ENCODE measurements around the gene FOXA2. TPM values are rescaled to one million over a fixed set of nuclear protein-coding genes. Genes with fewer than 3 reads are reported as not detected.

FOXA2 gene
- total RNA-seq, 2 donors from 2014 or later = 15.4 to 37.0 TPM

DNA sequence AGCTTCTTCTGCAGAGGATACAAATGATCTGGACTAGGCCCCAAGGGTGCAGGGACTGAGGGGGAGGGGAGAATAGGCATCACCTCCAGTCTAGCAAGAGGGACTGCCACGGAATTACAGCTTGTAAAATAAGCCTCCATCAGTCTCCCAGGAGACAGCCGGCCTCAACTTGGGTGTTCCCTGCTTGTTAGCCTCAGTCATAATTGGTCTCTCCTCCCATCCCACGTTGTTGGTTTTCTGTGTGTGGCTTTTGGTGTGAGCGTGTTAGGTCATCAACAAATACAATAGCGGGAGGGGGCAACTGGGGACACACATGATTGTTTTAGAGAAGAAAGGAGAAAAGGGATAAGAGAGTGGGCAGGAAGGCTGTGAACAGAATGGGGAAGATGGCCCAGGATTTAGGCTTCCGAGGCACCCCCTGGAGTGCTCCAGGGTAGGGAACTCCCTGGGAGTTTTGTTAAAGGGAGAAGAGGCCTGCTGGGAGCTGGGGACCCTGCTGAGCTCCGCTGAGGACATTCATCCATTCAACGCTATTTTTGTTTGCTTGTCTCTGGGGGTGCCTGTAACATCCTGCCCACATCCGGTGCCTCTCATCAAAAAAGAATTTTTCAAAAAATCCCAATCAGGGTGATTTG lies 9.2 kb downstream of the FOXA2 start:
- intact Hi-C loops (cut with DNase I, micrococcal nuclease) = no loop called here

DNA sequence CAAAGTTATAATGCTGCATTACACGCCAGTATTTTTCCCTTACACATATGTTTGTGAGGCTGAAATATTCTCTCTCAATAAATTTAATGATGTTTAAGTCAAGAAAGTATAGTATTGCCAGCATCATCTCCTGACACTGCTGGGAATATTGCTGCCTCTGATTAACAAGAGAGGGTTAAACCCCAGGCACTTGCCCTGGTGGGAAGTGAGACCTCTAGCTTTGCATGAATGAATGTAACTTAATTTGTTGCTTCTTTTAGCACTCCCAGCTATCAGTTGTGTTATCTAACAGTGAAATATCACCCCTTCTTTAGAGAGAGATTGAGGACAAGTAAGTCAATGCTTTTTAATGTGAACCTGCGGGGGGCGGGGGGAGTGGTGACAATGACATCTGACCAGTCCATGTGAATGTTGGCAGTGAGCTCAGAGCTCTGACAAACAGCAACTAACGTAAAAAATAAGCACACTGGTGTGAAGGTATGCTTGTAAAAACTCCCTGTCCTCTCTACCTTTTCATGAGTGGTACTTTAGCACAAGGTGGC lies 9.8 kb downstream of the FOXA2 start:
- intact Hi-C loops (cut with DNase I, micrococcal nuclease) = no loop called here
- no peak for ATAC-seq
- no peak for DNase-seq

More for the DNA sequence above, 9.2 kb downstream of the FOXA2 start:
- peak; percentile 27 to 47 for DNase-seq
- peak; percentile 54 for ATAC-seq

DNA sequence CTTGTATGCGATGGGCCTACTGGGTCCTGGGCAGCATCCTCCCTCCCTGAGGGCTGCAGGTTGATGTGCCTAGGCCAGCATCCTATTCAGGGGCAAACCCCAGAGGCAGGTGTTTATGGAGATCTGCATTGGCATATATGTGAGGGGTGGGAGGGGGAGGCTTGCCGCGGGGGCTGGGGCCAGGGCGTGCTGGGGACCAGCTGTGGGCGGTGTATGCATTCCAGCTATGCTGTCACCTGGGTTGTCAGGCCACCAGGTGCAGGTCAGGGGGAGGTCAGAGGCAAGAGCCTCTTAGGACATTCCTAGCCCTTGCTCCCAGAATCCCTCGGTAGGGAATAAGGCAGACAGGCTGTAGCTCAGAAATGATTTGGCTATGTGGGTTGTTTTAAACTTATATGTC lies 11.9 kb downstream of the FOXA2 start:
- intact Hi-C loops (cut with DNase I, micrococcal nuclease) = no loop called here
- DNase-seq (no peak), ATAC-seq (no peak)

- DNase-seq = no peak
Observed at GRCh38 chr20:22572023-22572422, 12.3 kb downstream of the FOXA2 start.

GRCh38 chr20:22569353-22569752 lies 15.0 kb downstream of the FOXA2 start:
- no peak for DNase-seq
- no peak for ATAC-seq
- intact Hi-C loops (cut with DNase I, micrococcal nuclease) = no loop called here

More at GRCh38 chr20:22572023-22572422, 12.3 kb downstream of the FOXA2 start:
- intact Hi-C loops (cut with DNase I, micrococcal nuclease) = no loop called here
- no peak for ATAC-seq

- ATAC-seq (peak; percentile 79), DNase-seq (peak in 1 of 2 donors; percentile 19)
- intact Hi-C loops (cut with DNase I, micrococcal nuclease) = no loop called here
Observed at GRCh38 chr20:22568872-22569344, 15.5 kb downstream of the FOXA2 start.

- ATAC-seq (peak; percentile 66), DNase-seq (no peak)
- intact Hi-C loops (cut with DNase I, micrococcal nuclease) = no loop called here
Observed at GRCh38 chr20:22567944-22568871, 16.2 kb downstream of the FOXA2 start.

DNA sequence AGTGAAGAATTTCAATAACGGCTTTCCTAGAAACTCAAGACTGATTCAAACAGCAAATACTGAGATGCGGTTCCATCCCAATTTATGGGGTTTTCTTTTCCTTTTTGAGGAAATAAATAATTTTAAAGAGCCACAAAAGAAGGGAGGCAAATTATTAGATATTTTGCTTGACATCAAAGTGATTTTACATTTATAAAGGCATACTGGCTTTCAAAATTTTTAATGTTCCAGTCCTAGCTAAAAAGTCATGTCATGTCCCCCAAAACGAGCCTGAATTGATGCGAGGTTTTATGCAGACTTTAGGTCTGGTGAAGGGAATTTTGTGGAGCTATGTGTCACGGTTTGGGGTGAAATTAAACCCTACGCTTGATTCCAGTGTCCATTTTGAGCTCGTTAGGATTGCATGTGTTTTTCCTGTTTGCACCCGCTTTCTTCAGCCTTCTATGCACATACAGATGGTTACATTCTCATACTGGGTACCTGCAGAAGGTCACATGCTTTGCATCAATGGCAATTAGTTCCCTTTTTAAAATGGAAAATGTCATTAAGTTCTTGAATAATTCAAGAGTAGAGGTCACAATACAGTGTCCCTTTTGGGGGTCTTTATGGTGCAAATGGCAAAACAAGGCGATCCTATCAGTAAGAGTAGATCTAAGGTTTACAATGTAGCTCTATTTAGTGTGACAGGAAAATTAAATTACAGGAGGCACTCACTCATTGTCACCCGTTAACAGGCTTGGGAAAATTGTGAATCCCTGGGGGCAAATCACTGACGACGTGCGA lies 17.3 kb downstream of the FOXA2 start:
- DNase-seq (no peak), ATAC-seq (no peak)
- intact Hi-C loops (cut with DNase I, micrococcal nuclease) = no loop called here

- ATAC-seq = no peak
Observed at GRCh38 chr20:22563062-22563965, 21.1 kb downstream of the FOXA2 start.

GRCh38 chr20:22562620-22563019 lies 21.8 kb downstream of the FOXA2 start:
- intact Hi-C loops (cut with DNase I, micrococcal nuclease) = no loop called here
- ATAC-seq = no peak
- DNase-seq = no peak

More at GRCh38 chr20:22563062-22563965, 21.1 kb downstream of the FOXA2 start:
- intact Hi-C loops (cut with DNase I, micrococcal nuclease) = no loop called here
- no peak for DNase-seq

- DNase-seq (no peak), ATAC-seq (no peak)
- intact Hi-C loops (cut with DNase I, micrococcal nuclease) = no loop called here
Observed at GRCh38 chr20:22561965-22562577, 22.3 kb downstream of the FOXA2 start.

- ATAC-seq = no peak
- DNase-seq = no peak
- intact Hi-C loops (cut with DNase I, micrococcal nuclease) = no loop called here
Observed at GRCh38 chr20:22560817-22561216, 23.6 kb downstream of the FOXA2 start.

DNA sequence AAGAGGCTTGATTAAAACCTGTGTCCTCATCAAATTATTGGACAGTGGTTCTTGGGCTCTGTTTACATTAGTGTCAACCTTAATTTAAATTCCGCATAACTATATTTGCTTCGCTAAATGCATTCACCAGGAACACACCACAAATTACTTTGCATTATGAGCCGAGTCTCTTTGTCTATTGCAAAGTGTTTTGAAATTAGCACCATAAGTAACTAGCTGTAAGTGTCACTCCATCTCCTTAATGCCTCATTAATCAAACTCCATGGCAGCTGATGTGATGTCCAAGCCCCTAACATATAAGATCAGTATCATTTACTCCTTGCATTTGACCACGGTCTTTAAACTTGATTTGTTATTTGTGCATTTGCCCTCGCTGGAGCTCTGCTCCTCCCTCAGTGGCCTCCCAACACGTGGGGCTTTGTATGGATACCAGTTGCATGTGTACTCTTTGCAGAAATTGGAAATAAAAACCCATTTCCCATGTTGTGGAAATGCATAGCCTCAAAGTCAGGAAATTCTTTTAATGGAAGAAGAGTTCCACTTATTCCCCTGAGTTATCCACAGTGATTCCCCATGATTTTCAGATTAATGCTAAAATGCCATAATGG lies 24.6 kb downstream of the FOXA2 start:
- intact Hi-C loops (cut with DNase I, micrococcal nuclease) = no loop called here
- DNase-seq (no peak), ATAC-seq (no peak)

DNA sequence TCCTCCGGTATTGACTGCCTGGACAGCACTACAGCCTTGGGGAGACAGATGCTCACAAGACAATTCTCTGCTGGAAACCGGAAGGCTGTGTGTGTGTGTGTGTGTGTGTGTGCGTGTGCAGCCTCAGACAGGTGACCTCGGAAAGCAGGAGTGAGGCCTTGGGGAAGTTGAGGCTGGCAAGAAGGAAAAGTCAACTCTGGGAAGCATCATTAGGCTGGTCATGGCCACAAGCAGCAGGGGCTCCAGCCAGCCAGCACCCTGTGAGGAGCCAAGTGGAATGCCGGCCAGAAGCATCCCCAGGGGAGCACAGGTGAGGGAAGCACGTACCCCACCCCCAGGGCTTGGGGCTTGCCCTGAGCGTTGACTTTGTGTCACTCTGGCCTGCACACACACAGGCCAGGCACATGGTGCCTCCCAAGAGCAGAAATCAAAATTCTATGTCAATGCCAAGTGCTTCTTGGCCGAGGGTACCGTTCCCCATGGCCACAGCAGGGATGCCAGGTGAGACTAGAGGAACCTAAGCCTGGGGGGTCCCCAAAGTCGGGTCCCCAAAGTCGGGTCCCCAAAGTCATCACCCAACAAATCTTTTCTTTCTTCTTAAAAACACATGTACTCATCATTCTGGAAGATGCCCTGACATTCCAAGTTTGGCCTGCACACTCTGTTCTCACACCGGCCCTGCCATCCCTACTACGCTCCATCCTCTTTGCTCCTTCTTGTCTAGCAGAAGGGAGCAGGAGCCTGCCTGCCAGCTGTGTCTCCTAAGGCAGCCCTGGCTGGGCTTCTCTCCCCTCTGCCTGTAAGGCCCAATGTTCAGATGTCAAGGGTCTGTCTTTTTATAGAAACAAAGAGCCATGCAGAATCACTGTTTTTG lies 26.7 kb downstream of the FOXA2 start:
- intact Hi-C loops (cut with DNase I, micrococcal nuclease) = no loop called here
- DNase-seq (no peak), ATAC-seq (no peak)

- no peak for ATAC-seq
- no peak for DNase-seq
- intact Hi-C loops (cut with DNase I, micrococcal nuclease) = no loop called here
Observed at GRCh38 chr20:22556565-22557056, 27.8 kb downstream of the FOXA2 start.
